OCI-LY3 (cell line): Measurements from ENCODE around the gene SH3BP2.

Source experiments
- H2AFZ ChIP-seq: fragments of 200-600, 300-600 bp; shearing (Covaris generic); 2 replicates; pipeline ENCODE4 v1.6.0; 2014; ENCODE audit warnings: antibody characterized with exemption, low read depth, low read length
- H3K27ac ChIP-seq: fragments of 200-600, 300-600 bp; sonication (generic); 2 replicates; pipeline ENCODE4 v1.5.1; 2014; ENCODE audit warnings: mild to moderate bottlenecking, low read length, moderate library complexity, mixed read lengths
- H3K27me3 ChIP-seq: fragments of 200-600, 300-600 bp; sonication (generic); 2 replicates; pipeline ENCODE4 v1.6.1; 2014; ENCODE audit warnings: low read depth, low read length, mixed read lengths
- H3K36me3 ChIP-seq: fragments of 200-600, 300-600 bp; sonication (generic); replicated peaks from 2 replicates; pipeline ENCODE3; 2014; ENCODE audit warnings: low read depth, low read length, mixed read lengths
- H3K4me1 ChIP-seq: fragments of 300-600, 200-600 bp; sonication (generic); 2 replicates; pipeline ENCODE4 v1.6.1; 2014; ENCODE audit warnings: low read length, mixed read lengths
- H3K4me2 ChIP-seq: fragments of 200-600, 300-600 bp; sonication (generic); 2 replicates; pipeline ENCODE4 v1.6.1; 2014; ENCODE audit warnings: low read length, mixed read lengths
- H3K4me3 ChIP-seq: fragments of 300-600, 200-600 bp; sonication (generic); 2 replicates; pipeline ENCODE4 v1.5.1; 2014; ENCODE audit warnings: antibody characterized with exemption, mild to moderate bottlenecking, low read length, moderate library complexity
- H3K79me2 ChIP-seq: fragments of 300-600, 200-600 bp; shearing (Covaris generic); 2 replicates; pipeline ENCODE4 v1.6.1; 2014; ENCODE audit warnings: mild to moderate bottlenecking, low read length, mixed read lengths
- H3K9ac ChIP-seq: fragments of 300-600, 200-600 bp; shearing (Covaris generic); 2 replicates; pipeline ENCODE4 v1.6.0; 2014; ENCODE audit warnings: mild to moderate bottlenecking, low read length, moderate library complexity
- H3K9me3 ChIP-seq: fragments of 200-600, 300-600 bp; shearing (Covaris generic); 2 replicates; pipeline ENCODE4 v1.6.1; 2014; ENCODE audit warnings: low read length, mixed read lengths; ENCODE audit not compliant: insufficient read depth
- H4K20me1 ChIP-seq: fragments of 200-600, 300-600 bp; sonication (generic); 2 replicates; pipeline ENCODE4 v1.6.1; 2016; ENCODE audit warnings: low read length, mixed read lengths; ENCODE audit not compliant: insufficient read depth
- CTCF ChIP-seq: fragments of 200-600, 300-600 bp; sonication (generic); IDR thresholded peaks from 2 replicates; pipeline ENCODE4 v1.5.1; 2014; ENCODE audit warnings: antibody characterized with exemption, low read length, low read depth
- EZH2phosphoT487 ChIP-seq: fragments of 200-600 bp; shearing (Covaris generic); IDR thresholded peaks from 2 replicates; pipeline ENCODE4 v1.6.1; 2018; ENCODE audit warnings: antibody characterized with exemption, mixed run types, low read depth

SH3BP2 gene

GRCh38 chr4:2833671-2834000, 40.8 kb downstream of the SH3BP2 start:
- H3K4me1 ChIP-seq = peaks cover 25% of the 10 kb centered on the region
- no peaks in the 10 kb centered on the region for H3K27me3 ChIP-seq
- no peak overlapping the region for H3K27ac ChIP-seq
- H3K36me3 ChIP-seq = peaks cover 14% of the 10 kb centered on the region
- H4K20me1 ChIP-seq = no peaks in the 10 kb centered on the region
- H2AFZ ChIP-seq = no peak overlapping the region
- no peak overlapping the region for H3K4me2 ChIP-seq
- H3K79me2 ChIP-seq = no peaks in the 10 kb centered on the region
- no peak overlapping the region for H3K9ac ChIP-seq
- TF ChIP-seq CTCF (no peak), EZH2phosphoT487 (no peak)
- no peak overlapping the region for H3K4me3 ChIP-seq
- no peaks in the 10 kb centered on the region for H3K9me3 ChIP-seq

GRCh38 chr4:2834001-2834921, 41.4 kb downstream of the SH3BP2 start:
- Histone ChIP-seq H3K79me2 (no peaks in the 10 kb centered on the region), H3K9ac (no peak overlapping the region), H3K36me3 (peaks cover 14% of the 10 kb centered on the region), H4K20me1 (no peaks in the 10 kb centered on the region), H3K4me1 (peaks cover 27% of the 10 kb centered on the region), H3K4me2 (no peak overlapping the region), H3K27me3 (no peaks in the 10 kb centered on the region), H3K4me3 (no peak overlapping the region), H2AFZ (no peak overlapping the region), H3K9me3 (no peaks in the 10 kb centered on the region), H3K27ac (no peak overlapping the region)
- TF ChIP-seq CTCF (no peak), EZH2phosphoT487 (no peak)

DNA sequence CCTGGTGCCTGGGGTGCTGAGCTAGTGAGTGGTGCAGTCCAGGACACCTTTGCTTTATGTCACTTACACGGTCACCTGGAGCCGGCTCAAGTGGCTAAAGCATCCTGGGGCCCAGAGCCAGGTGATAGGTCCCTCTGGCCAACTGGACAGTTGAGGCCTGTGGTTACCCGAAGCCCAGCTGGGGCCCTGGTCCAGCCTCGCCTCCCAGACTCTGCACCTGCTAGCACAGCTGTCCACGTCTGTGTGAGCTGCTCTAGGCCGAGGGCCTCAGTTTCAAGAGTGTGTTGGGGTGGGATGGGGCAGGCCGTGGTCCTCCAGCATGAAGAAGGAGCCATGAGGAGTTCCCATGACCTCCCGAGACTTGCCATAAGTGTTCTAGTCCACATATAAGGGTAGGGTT, 43.1 kb downstream of the SH3BP2 start:
- Histone ChIP-seq H3K9ac (no peak overlapping the region), H3K27ac (no peak overlapping the region), H3K36me3 (peaks cover 12% of the 10 kb centered on the region)

More for the DNA sequence above, 43.1 kb downstream of the SH3BP2 start:
- Histone ChIP-seq H3K4me3 (no peak overlapping the region), H2AFZ (no peak overlapping the region), H3K27me3 (no peaks in the 10 kb centered on the region), H3K79me2 (no peaks in the 10 kb centered on the region), H4K20me1 (no peaks in the 10 kb centered on the region), H3K4me1 (peaks cover 27% of the 10 kb centered on the region), H3K4me2 (no peak overlapping the region), H3K9me3 (no peaks in the 10 kb centered on the region)
- no peak for TF ChIP-seq CTCF
- TF ChIP-seq EZH2phosphoT487 = no peak
